GM19372 (cell line): ENCODE measurements around the gene GNG12.

ENCODE experiments used
- ATAC-seq: cut with Tn5 transposase; IDR thresholded peaks from one replicate; pipeline ENCODE4 v1.9.1; 2021; ENCODE audit warnings: mild to moderate bottlenecking, low read depth, moderate library complexity; ENCODE audit not compliant: unreplicated experiment

Gene GNG12

DNA sequence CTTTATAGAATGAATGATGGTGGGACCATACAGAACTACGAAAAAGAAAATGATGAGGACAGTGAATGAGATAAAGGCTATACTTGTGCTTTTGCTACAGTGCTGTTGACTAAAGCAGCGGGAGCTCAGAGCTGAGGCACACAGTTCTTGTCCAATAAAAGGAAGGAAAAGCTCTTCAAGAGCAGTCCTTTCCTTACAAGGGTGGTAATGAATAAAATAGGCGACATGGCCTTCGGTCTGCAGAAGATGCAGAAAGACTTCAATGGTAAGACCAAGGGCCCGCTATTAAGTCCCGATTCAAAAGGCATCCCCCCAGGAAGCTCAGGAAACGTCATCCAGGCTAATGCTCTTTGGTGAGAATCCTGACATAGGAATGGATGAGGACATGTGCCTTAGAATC is 44.4 kb downstream of the GNG12 start:
- ATAC-seq: no peak

DNA sequence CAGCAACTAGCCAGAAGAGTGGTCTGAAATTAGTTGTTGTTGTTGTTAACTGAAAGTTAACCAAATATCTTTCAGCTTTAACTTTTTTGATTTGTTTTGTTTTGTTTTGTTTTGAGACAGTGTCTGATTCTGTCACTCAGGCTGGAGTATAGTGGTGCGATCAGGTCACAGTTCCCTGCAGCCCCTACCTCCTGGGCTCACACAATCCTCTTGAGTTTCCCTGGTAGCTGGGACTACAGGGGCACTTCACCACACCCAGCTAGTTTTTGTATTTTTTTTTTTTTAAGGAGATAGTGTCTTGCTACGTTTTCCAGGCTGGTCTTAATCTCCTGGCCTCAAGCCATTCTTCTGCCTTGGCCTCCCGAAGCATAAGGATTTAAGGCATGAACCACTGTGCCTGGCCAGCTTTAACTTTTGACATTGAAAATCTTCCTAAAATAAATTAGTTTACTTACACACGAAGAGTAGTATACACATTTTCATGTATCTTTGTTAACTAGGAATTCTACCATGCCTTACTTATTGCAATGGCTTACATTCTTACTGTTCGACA is 45.0 kb downstream of the GNG12 start:
- ATAC-seq: no peak

DNA sequence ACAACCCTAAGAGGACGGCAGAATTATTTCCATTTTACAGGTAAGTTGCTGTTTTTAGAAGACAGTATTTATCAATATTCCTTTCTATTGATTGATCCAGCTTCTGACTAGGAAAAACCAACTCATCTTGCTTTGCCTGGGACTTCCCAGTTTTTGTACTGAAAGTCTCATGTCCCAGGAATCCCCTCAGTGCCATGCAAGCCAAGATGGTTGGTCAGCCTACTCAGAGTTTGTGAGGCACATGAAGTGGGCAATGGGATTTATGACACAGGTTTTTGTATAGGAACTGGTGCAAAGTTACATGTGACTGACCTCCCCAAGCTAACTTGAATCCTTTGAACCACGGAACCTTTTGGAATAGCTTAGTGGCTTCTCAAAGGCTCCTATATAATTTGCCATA is 45.5 kb downstream of the GNG12 start:
- ATAC-seq: no peak

DNA sequence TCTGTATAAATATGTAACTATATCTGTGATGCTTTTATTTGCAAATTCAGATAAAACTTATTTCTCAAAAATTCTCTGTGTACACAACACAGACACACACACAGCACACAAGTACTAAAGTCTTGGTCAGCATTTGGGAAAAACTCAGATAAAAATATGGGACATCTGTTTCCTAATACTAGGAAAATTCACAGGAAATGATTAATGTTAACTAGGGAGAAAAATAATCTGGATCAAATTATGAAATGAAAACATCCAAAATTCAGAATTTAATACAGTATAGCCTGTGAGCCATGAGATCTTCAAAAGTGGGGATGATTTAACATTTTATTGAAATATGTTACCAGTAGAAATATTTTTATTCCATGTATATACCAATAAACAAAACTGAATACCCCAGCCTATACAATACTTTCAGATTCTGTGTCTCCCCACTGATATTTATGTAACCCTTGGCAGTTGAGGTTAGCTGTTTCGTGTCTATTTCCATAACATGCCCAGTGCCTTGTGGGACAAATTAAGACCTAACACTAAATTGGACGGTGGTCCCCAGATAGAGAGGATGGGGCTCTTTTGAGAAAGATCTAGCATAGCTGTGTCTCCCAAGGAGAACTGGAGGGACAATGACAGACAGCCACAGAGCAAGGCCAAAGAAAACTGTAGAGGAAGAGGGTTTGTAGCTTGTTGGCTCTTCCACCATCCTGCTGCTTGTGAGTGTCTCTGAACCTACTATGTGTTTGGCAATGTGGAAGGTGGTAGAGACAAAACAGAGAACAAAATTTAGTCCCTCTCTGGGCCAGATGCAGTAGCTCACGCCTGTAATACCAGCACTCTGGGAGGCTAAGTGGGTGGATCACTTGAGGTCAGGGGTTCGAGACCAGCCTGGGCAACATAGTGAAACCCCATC is 47.2 kb downstream of the GNG12 start:
- no peak for ATAC-seq

DNA sequence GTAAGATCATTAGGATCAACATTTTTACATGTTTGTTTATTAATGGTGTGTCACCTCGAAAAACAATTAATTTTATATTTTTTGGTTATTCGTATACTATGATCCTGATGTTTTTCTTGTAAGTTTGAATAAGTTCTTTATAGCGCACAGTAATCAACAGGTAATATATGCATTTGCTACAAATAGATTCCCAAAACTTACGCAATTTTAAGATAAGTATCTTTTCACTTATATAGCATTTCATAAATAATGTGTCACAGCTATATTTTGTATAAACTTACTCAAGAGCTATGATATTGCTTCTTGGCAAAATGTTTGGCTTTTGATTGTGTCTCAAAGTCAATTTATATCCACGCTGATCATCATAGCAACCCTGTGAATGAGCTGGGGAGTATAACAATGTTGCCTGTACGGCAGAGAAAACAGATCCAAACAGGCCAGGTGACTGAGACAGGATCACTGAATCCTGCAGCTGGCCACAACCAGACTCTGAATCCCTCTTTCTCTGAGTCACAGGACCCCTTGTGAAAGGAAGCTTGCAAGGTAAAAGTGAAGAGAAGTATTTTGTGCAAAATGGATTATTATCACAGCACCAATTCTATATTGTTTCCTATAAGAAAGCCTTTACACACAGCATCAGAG is 48.6 kb downstream of the GNG12 start:
- no peak for ATAC-seq

DNA sequence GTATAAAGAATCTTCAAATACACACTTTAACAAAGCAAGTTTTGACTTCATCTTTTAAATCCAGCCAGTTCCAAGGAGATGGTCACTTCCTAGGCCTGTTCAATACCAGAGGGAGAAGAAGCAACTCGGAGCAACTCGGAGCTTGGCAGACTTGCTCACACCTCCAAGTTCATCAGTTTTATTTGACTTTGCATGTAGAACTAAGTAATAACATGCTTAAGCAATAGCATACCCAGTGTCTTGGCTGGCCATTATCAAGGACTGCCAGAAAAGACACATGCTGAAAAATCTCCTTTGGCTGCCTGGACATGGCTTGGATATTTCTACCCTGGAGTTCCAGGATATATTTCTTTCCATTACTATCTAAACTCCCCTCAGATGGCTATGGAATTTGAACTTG is 52.6 kb downstream of the GNG12 start:
- ATAC-seq: no peak

DNA sequence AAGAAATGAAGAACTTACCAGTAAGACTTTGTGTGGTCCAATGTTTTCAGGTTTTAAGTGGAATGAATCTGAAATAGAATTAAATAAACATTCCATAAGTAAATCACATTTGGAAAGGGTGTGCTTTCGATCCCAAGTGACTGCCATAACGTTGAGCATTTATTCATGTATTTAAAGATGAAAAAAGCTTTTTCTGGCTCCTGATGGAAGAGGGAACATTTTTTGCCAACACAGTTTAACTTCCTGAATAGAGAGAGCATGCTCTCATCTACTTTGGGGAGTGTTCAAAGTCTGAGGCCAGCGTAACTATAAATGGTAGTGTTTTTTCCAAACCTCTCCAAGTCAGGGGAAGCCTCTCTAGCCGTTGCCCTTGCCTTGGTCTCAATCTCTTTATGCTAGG is 55.8 kb downstream of the GNG12 start:
- ATAC-seq: no peak

DNA sequence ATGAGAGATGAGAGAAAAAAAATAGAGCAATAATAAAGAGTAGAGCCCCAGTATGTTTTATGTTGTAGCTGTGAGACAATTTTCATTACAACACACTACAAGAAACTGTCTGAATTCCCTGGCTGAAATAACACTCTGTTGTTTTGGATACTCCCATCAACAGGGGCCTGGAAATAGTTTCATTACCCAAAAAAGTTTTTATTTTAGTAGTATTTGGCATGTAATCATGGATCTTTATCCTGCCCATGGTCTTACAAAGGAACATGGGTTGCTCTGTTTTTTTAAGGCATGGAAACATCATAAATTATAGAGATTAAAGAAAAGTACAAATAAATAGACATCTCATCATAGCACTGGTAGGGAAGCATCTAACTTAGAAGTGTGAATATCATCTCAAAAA is 56.3 kb downstream of the GNG12 start:
- ATAC-seq: no peak

DNA sequence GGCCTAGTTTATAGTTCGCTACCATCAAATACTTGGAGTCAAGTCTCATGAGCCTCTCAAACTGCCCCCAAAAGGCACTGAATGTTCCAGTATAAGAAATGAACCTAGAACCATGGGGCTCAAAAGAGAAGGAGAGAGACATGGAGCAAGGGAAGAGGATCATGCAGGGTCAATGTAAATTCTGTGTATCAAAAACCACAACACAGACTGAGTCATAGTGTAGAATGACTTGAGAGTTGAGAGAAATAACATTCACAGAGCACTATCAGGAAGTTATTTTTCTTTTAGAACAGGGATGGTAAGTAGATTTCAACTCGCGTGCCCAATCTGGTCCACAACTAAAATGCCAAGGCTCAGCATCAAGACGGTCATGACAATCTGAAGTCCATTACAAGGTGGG is 59.8 kb downstream of the GNG12 start:
- ATAC-seq: no peak

DNA sequence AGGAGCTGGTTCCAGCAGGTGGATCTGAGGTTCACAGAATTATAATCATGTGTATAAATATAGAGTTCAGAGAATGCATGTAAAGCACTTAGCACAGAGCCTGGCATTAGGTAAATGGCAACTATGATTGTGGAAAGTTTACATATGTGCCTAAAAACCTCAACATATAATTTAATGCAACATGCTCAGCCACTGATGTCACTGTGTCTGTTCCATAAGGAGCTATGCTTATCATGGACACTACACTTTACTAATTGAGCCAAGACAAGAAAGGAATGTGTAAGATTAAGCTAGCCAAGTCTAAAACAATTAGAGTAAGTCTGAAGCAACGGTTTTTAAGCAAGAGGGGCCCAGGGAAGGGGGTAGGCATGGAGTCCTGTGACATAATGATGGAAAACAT is 61.5 kb downstream of the GNG12 start:
- ATAC-seq: no peak

DNA sequence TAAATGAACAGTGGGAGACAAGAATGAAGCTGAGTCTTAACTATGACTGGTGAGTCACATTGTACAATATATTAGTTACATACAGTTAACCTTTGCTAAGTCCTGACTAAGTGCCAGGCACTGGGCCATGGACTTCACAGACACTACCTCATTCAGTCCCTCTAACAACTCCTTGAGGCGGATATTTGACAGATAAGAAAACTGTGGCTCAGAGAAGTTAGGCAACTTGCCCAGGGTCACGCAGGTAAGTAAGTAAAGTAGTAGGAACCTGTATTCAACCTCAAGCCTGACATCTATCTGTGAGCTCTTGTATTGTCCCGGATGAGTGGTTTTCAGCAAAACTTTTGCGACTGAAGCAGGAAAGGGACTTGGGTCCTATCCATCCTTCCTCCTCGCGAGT is 62.1 kb downstream of the GNG12 start:
- no peak for ATAC-seq

DNA sequence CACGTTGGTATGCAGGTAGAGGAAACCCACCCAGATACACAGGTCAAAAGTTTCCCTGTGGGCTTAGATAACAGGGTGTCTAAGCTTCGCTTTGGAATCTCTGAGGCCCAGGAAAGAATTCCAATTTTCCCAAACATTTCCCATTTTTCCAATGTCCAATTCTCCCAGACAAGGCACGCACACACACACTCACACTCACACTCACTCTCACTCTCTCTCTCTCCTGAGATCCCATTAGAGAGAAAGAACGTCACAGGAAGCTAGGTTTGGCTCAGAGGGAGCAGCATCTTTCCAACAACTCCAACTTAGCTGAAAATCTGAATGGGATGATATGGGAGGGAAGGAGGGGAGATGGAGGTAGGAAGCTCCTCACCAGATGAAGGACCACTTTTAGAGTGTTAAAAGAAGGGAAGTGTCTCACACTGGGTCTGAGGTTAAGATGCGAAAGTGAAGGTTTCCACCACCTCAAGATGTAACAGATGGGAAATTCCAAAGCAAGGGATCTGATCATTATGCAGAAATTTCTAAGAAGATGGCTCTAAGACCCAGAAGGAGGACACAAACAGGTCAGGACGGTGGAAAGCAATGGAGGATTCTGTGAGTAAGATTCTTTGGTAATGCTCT is 63.5 kb downstream of the GNG12 start:
- ATAC-seq: no peak

DNA sequence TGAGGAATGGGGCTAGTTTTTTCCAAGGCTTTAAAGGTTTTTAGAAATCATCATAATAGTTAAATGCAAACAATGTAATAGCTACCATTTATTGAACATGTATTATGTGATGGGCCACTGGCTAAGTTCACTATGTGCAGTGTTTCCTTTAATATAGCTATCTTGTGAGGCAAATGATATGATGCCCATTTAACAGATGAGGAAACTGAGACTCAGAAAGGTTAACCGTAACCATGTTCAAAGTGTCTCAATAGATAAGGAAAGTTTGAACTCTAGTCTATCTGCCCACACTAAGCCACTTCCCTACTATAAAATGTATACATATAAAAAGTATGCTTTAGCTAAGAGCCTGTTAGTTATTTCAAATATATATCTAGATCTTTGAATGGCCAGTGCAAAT is 64.8 kb downstream of the GNG12 start:
- no peak for ATAC-seq

DNA sequence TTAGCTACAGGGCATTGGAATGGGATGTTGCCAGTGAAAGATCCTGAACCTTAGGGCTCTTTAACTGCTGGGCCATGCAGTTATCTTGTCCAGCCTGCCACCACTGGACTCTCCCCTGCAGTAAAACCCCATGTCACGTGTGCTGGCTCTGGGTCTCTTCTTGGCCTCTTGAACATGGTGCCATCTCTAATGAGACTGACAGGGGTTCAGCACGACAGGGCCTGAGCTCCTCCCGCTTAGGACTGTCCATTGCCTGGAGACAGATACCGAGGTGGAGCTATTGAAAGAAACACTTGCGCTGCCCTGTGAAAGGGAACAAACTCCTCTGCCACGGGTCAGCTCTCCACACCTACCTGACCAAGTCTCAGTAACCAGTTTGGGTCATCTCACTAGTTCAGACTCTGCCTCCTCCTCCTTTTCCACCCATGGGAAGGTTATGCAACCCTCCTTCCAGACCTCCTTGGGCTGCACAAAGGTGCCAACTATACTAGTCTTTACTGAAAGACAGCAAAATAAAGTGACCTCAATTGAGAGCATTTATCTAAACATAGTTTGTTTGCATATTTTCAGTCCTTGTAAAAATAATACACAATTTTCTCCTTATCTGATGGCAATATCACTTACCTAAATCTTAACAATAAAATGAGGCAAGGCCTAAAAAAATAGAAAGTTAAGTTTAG is 66.0 kb downstream of the GNG12 start:
- no peak for ATAC-seq

DNA sequence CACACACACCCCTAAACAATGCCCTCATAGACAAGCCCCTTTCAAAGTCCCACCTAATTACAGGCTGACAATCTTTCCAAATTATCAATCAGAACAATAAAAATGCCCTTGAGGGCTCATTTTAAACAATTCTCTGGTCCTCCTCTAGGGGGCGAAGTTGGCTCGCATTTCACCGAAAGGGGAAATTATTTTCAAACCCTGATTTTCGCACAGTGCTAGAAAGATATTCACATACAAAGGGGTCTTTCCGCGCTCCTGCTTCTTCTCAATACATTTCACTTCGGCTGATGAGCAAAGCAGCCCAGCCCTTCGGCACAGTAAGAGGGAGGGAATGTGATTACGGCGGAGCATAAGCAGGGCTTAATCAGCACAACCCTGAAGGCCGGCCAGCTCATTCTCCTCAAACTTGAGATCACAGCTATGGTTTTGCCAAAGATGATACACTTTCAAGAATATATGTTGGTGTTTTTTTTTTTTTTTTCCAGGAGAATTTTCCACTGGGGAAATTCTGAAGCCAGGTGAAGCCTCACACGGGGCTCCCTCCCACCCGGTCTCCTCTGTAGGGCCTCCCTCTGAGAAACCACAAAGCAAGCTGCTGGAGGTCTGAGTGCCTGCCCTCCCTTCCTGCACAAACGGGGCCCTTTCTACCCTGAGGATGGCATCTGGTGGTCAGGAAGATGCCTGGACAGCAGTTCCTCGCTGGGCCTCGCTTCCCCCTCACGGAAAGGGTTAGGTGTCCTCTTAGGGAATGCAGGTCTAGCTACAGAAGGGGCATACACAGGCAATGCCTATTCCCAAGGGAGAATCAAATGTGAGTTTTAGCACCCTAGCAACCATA is 66.9 kb downstream of the GNG12 start:
- ATAC-seq: peak; percentile 49

DNA sequence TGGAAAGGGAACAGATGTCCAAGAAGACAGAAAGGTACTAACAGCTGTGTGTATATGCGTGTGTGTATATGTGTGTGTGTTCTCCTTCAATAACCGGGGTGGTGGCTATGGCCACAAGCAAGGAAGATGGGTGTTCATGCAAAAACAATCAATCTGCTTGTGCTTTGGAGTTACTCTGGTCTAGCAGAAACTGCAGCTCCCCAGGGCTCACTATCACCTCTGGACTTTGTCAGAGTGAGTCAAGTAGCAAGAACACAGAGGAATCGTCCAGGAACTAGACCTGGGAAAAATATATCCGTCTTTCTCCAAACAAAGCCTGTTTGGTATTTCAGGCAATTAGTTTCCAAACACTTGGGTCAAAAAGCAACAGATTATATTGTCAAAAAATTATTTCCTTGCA is 68.6 kb downstream of the GNG12 start:
- no peak for ATAC-seq

DNA sequence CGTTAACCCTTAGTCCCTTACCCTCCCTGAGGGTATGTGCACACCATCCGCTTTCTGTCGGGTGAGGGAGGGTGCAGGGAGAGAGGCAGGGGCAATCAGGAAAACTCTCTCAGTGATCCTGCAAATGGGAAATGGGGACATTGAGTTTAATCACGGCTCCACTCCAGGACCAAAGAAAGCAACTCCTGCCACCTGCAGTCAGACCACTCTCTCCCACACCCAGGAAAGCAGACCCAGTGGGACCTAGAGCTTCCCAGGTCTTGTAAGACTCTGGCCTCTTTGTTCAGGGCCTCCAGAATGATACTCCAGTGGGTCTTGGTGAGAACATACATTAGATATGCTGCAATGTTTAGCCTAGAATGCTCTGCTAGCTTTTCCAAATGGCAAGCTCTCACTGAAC is 71.5 kb downstream of the GNG12 start:
- no peak for ATAC-seq

DNA sequence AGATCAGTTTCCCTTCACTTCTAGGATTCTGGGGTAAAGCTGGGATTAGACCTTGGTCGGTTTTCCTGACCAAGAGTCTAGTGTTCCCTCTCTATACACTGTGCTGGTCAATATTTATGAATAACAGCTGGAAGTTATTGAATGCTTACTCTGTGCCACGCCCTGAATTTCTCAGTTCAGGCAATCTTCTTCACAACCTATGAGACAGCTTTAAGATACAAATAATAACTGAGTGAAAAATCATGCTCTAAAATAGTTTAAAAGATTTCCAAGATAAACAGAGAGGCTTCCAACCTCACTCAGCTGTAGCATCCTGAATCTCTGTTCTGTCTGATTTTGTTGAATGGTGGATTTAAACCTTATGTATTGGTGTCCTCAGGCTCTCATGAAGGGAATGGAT is 72.2 kb downstream of the GNG12 start:
- ATAC-seq: no peak

DNA sequence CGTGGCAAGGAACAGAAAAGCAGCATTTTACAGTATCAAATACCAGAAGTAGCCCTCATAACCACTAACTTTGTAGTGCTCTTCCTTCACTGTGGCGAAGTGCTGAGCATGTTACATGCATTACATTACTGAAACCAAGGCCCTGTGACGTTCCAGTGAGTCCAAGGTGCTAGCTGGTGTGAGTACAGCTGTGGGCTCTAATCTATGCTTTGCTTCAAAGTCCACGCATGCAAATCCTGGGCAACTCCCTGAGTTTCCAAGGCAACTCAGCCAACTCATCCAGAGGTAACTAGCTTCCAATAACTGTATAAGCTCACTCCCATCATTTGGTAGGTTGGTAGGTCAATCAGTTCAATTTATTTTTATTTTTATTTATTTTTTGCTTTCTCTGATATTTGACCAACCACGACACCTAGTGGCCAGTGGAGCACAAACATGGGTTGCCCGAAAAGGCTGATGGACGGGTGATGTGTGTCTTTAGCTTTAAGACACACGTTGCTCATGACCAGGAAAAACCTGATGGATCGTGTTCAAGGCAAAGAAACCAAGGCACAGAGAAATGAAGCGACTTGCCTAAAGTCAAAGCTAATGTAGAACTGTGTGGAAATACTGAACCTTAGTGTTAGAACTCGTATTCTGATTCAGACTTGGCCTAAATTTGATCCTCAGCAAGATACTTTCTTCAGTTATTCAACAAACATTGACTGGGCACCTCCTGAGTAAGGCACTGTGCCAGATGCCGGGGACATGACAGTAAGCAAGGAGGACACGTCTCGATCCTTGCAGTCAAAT is 73.0 kb downstream of the GNG12 start:
- ATAC-seq: peak; percentile 99
